AG04450 (cell line): Measurements from ENCODE around the gene ZNF439. TPM values are rescaled to one million over a fixed set of nuclear protein-coding genes. Genes with fewer than 3 reads are reported as not detected.
"Not testable (repeated sequence)": the region's sequence is repeated elsewhere in the genome, so short reads cannot be mapped to it uniquely, and the experiment has no call there.

Experiments
- CTCF ChIA-PET: fragments of 300-600, 350-600 bp; formaldehyde crosslinking; extraction: SDS; loops from one replicate; lab custom pipeline; 2022; ENCODE audit warnings: antibody characterized with exemption, inconsistent platforms; lab: Charles Lee
- POLR2A ChIA-PET: fragments of 350-600 bp; formaldehyde crosslinking; extraction: SDS; loops from one replicate; lab custom pipeline; 2021; ENCODE audit warnings: antibody characterized with exemption, inconsistent platforms; lab: Yijun Ruan, JAX
- DNase-seq: peaks from one replicate; pipeline ENCODE4 v3.0.0-alpha.2; 2011; ENCODE audit warnings: low read depth, low spot score
- H3K27ac ChIP-seq: one replicate; pipeline ENCODE4 v1.5.1; 2012; ENCODE audit warnings: low read depth, low read length, control low read depth
- H3K27me3 ChIP-seq: one replicate; pipeline ENCODE4 v1.6.0; 2012; ENCODE audit warnings: low read length; ENCODE audit not compliant: control insufficient read depth, insufficient read depth
- H3K4me3 ChIP-seq: 2 replicates; pipeline ENCODE4 v1.5.1; 2011; ENCODE audit warnings: mild to moderate bottlenecking, low read depth, low read length, control low read depth
- H3K9me3 ChIP-seq: 2 replicates; pipeline ENCODE4 v1.5.1; 2012; ENCODE audit warnings: low read length; ENCODE audit not compliant: control insufficient read depth, insufficient read depth
- polyA plus RNA-seq: library from polyadenylated mRNA; depleted of rRNA; stranded (reverse); fragments of >200 nt; gene quantifications from 2 replicates; pipeline ENCODE4 v1.2.3, GENCODE V29; 2011
- TF ChIP-seq, protein P1 (sequence below): IDR thresholded peaks from 2 replicates; pipeline ENCODE4 v1.5.1; 2011; ENCODE audit warnings: low read depth, low read length, control low read depth, inconsistent platforms

The ZNF439 gene
- polyA plus RNA-seq, 1 experiment = 7.0 TPM

DNA sequence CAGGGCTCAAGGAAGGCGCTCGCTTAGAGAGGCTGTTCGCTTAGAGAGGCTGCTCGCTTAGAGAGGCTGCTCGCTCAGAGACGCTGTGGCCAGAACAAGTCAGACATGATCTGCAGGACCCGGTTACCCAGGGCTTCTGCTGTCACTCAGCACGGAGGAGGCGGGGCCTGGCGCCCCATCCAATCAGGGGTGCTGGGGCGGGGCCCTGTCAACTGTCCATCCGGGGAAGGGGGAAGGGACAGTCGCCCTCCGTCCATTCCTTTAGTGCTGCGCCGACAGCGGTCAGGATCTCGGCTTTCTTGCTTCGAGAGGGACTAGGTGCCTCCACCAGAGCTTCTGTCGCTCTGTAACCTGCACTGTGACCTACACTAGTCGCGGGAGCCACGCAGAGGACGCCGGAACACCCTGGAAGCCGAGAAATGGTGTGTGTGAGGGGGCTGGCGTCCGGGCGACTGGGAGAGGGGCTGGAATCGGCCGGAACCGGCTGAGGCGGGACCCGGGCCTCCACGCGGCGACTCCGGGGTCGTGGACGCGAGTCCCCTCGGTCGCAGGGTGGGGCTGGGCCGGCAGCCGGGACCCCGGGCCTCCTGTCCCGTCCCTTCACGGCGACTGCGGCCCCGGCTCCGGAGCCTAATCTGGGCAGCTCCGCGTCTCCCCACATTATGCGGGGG is 34.4 kb upstream of the ZNF439 start, which contains the start of gene ZNF440:
ZNF440 (plus strand) TSS at position 245 of the 671 bp plus-strand sequence; CDS start at position 420, 175 bp downstream.
- H3K4me3 ChIP-seq = peak within 1 kb of the TSS; percentile 97
- TF ChIP-seq, protein P1, sequence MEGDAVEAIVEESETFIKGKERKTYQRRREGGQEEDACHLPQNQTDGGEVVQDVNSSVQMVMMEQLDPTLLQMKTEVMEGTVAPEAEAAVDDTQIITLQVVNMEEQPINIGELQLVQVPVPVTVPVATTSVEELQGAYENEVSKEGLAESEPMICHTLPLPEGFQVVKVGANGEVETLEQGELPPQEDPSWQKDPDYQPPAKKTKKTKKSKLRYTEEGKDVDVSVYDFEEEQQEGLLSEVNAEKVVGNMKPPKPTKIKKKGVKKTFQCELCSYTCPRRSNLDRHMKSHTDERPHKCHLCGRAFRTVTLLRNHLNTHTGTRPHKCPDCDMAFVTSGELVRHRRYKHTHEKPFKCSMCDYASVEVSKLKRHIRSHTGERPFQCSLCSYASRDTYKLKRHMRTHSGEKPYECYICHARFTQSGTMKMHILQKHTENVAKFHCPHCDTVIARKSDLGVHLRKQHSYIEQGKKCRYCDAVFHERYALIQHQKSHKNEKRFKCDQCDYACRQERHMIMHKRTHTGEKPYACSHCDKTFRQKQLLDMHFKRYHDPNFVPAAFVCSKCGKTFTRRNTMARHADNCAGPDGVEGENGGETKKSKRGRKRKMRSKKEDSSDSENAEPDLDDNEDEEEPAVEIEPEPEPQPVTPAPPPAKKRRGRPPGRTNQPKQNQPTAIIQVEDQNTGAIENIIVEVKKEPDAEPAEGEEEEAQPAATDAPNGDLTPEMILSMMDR = no peak
- no peaks in the 10 kb centered on the region for H3K27me3 ChIP-seq
- peak within 1 kb of the TSS; percentile 68 for H3K27ac ChIP-seq
- ChIA-PET POLR2A (interaction anchor here (1.9 kb wide), 1 partner anchor 16 kb away, joined by 5 read pairs; the partner anchor contains the start of gene ZNF491), CTCF (interaction anchor here (1.2 to 8.4 kb wide), 3 partner anchors 16 to 712 kb away, joined by 3 to 64 read pairs (median 6); partner anchors contain the start of gene ZNF491)
- H3K9me3 ChIP-seq = peaks cover 20% of the 10 kb centered on the region
- peak; percentile 78 for DNase-seq

DNA sequence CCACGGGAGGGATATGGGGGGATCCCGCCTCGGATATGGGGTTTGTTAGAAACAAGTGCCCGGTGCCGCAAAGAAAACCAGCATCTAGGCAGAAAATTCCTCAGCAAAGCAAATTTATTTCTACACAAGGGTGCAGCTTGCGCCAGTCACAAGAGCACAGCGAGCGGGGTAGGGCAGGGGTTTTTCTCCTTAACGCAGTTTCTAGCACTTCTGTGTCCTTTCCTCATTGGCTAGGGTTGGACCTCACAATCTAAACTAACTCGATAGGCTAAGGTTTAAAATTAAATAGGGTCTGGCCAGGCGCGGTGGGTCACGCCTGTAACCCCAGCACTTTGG is 33.9 kb upstream of the ZNF439 start:
- Histone ChIP-seq H3K4me3 (peak overlapping the region; percentile 97), H3K9me3 (peaks cover 20% of the 10 kb centered on the region), H3K27ac (no peak overlapping the region), H3K27me3 (no peaks in the 10 kb centered on the region)
- no peak for DNase-seq
- CTCF ChIA-PET = interaction anchor here (1.2 to 8.4 kb wide), 3 partner anchors 17 to 712 kb away, joined by 3 to 64 read pairs (median 6); partner anchors contain the start of gene ZNF491
- POLR2A ChIA-PET = interaction anchor here (1.9 kb wide), 1 partner anchor 17 kb away, joined by 5 read pairs; the partner anchor contains the start of gene ZNF491
- TF ChIP-seq, protein P1 = no peak

DNA sequence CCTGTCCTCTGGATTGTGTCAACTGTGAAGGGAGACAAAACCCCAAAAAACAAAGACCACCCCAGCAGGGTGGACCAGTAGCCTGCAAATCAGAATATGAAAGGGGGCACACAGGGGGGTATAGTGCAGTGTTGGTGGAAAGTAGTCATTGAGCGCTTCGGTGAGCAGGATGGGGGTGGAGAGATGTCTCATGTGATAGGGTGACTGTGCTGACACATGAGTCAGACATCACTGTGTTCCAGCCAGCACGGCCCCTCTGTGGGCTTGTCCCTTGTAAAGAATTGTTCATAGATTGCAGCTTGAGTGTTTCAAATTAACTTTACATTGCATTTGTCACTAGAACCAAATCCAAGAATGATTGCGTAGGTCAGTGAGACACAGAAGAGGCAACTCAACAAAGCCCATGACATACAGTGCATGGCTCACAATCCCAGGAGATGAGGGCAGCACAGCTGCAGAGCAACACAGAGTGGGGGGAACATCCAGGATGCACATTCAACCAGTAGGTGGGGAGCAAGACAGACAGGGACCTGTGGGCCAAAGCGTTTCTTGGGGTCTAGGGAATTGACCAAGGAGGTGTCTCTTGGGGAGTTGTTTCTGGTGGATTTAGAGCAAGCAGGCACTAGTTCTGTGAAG is 26.9 kb upstream of the ZNF439 start:
- ChIA-PET CTCF (no interaction called here), POLR2A (no interaction called here)
- peaks cover 27% of the 10 kb centered on the region for H3K9me3 ChIP-seq
- H3K4me3 ChIP-seq = no peak overlapping the region
- H3K27me3 ChIP-seq = no peaks in the 10 kb centered on the region
- H3K27ac ChIP-seq = no peak overlapping the region
- no peak for DNase-seq
- TF ChIP-seq, protein P1 = no peak

DNA sequence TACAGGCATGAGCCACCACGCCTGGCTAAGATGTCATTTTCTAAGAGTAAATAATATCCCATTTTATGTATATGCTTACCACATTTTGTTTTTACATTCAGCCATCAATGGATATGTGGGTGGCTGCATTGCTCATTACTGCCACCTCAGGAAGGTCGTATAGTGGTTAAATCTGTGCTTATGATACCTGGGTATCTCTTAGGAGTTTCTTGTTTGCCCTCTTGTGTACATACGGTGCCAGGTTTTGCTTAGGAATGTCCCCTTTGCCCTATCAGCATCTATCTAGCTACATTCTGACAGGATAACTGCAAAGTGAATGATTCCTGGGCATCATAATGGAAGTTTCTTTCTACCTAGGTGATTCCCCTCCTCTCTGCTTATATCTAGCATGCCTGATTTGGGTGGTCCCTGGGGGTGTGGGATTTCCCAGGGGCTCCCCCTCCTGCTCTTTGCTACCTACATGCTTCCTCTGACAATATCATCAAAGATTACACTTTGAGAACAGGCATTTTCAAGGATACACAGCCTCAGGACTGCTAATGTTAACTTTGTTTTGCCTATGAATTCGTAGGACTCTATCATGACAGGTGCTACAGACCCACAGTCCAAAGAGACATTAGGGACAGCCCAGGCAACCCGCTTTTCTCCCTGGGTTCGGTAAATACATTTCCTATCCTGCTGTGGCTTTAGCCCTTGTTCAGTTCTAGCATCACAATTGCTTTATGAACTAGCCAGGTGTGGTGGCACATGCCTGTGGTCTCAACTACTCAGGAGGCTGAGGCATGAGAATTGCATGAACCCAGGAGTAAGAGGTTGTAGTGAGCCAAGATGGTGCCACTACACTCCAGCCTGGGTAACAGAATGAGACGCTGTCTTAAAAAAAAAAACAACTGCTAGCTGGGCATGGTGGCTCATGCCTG is 19.3 kb upstream of the ZNF439 start:
- POLR2A ChIA-PET, H3K4me3 ChIP-seq, H3K27ac ChIP-seq, H3K27me3 ChIP-seq, DNase-seq: not testable (repeated sequence)
- H3K9me3 ChIP-seq = peaks cover 51% of the 10 kb centered on the region
- CTCF ChIA-PET = interaction anchor here (0.8 kb wide), 1 partner anchor 32 kb away, joined by 3 read pairs; no protein-coding TSS in a partner anchor

DNA sequence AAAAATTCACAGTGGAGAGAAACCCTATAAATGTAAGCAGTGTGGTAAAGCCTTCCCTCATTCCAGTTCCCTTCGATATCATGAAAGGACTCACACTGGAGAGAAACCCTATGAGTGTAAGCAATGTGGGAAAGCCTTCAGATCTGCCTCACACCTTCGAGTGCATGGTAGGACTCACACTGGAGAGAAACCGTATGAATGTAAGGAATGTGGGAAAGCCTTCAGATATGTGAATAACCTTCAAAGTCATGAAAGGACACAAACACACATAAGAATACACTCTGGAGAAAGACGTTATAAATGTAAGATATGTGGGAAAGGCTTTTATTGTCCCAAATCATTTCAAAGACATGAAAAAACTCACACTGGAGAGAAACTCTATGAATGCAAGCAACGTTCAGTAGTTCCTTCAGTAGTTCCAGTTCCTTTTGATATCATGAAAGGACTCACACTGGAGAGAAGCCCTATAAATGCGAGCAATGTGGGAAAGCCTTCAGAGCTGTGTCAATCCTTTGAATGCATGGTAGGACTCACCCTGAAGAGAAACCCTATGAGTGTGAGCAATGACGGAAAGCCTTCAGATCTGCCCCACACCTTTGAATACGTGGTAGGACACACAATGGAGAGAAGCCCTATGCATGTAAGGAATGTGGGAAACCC is 16.1 kb upstream of the ZNF439 start:
- CTCF ChIA-PET = interaction anchor here (0.7 kb wide), 1 partner anchor 154 kb away, joined by 3 read pairs; no protein-coding TSS in a partner anchor
- TF ChIP-seq, protein P1 = no peak
- Histone ChIP-seq H3K27ac (no peak overlapping the region), H3K9me3 (peaks cover 45% of the 10 kb centered on the region), H3K4me3 (no peak overlapping the region), H3K27me3 (no peaks in the 10 kb centered on the region)
- POLR2A ChIA-PET = no interaction called here
- DNase-seq = no peak
